Astrocyte (in vitro differentiated cells and primary cell): ENCODE results near the gene PHEX. TPM values are rescaled to one million over a fixed set of nuclear protein-coding genes. Genes with fewer than 3 reads are reported as not detected.

Source experiments
- DNase-seq: peaks from one replicate; pipeline ENCODE4 v3.0.0-alpha.2; 2010; ENCODE audit warnings: low read depth
- FAIRE-seq: peaks from 2 replicates; lab custom pipeline; 2011; peaks lifted over from hg19 to GRCh38; lab: Jason Lieb, UNC
- H2AFZ ChIP-seq: 2 replicates; pipeline ENCODE4 v1.6.0; 2012; ENCODE audit warnings: low read depth, low read length, inconsistent platforms
- H3K27ac ChIP-seq: 2 replicates; pipeline ENCODE4 v1.5.1; 2011; ENCODE audit warnings: low read depth, low read length, inconsistent platforms
- H3K27me3 ChIP-seq: 2 replicates; pipeline ENCODE4 v1.6.0; 2011; ENCODE audit warnings: low read length, inconsistent platforms; ENCODE audit not compliant: insufficient read depth
- H3K36me3 ChIP-seq: 2 replicates; pipeline ENCODE4 v1.5.1; 2011; ENCODE audit warnings: low read length, inconsistent platforms; ENCODE audit not compliant: insufficient read depth
- H3K4me1 ChIP-seq: 2 replicates; pipeline ENCODE4 v1.5.1; 2011; ENCODE audit warnings: low read length, inconsistent platforms; ENCODE audit not compliant: insufficient read depth
- H3K4me2 ChIP-seq: 2 replicates; pipeline ENCODE4 v1.6.0; 2012; ENCODE audit warnings: low read length, inconsistent platforms
- H3K4me3 ChIP-seq: 2 replicates; pipeline ENCODE4 v1.5.1; 2011; ENCODE audit warnings: low read depth, mild to moderate bottlenecking, low read length, inconsistent platforms; ENCODE audit not compliant: insufficient read depth
- H3K79me2 ChIP-seq: 2 replicates; pipeline ENCODE4 v1.6.0; 2012; ENCODE audit warnings: mild to moderate bottlenecking, low read length, inconsistent platforms; ENCODE audit not compliant: insufficient read depth
- H3K9ac ChIP-seq: 2 replicates; pipeline ENCODE4 v1.6.0; 2012; ENCODE audit warnings: mild to moderate bottlenecking, low read length, inconsistent platforms
- H3K9me3 ChIP-seq: 2 replicates; pipeline ENCODE4 v1.5.1; 2012; ENCODE audit warnings: low read depth, mild to moderate bottlenecking, low read length, inconsistent platforms; ENCODE audit not compliant: insufficient read depth
- H4K20me1 ChIP-seq: 2 replicates; pipeline ENCODE4 v1.6.0; 2012; ENCODE audit warnings: low read length, inconsistent platforms; ENCODE audit not compliant: insufficient read depth
- H3K27ac Mint-ChIP-seq: one replicate; pipeline ENCODE4 v1.8.0; 2021; ENCODE audit warnings: mild to moderate bottlenecking, mixed read lengths; ENCODE audit not compliant: unreplicated experiment
- H3K27me3 Mint-ChIP-seq: one replicate; pipeline ENCODE4 v1.8.0; 2021; ENCODE audit warnings: low read depth, mixed read lengths; ENCODE audit not compliant: unreplicated experiment
- H3K36me3 Mint-ChIP-seq: one replicate; pipeline ENCODE4 v1.8.0; 2021; ENCODE audit warnings: low read depth, mixed read lengths; ENCODE audit not compliant: unreplicated experiment
- H3K4me1 Mint-ChIP-seq: one replicate; pipeline ENCODE4 v1.8.0; 2021; ENCODE audit warnings: low read depth, mixed read lengths; ENCODE audit not compliant: unreplicated experiment
- H3K4me3 Mint-ChIP-seq: one replicate; pipeline ENCODE4 v1.8.0; 2021; ENCODE audit warnings: mild to moderate bottlenecking, moderate library complexity, mixed read lengths; ENCODE audit not compliant: unreplicated experiment
- H3K9me3 Mint-ChIP-seq: one replicate; pipeline ENCODE4 v1.8.0; 2021; ENCODE audit warnings: mild to moderate bottlenecking, mixed read lengths; ENCODE audit not compliant: unreplicated experiment
- EZH2 ChIP-seq: IDR thresholded peaks from 2 replicates; pipeline ENCODE4 v1.6.1; 2012; ENCODE audit warnings: mild to moderate bottlenecking, low read length, inconsistent platforms; ENCODE audit not compliant: insufficient read depth
- total RNA-seq: library from RNA; stranded (reverse); gene quantifications from 2 replicates; pipeline ENCODE4 v1.2.1, GENCODE V29; 2021
- TF ChIP-seq, protein P1 (sequence below): IDR thresholded peaks from 2 replicates; pipeline ENCODE4 v1.5.1; 2011; ENCODE audit warnings: low read depth, mild to moderate bottlenecking, inconsistent platforms, low read length, moderate library complexity; ENCODE audit not compliant: insufficient read depth

Gene PHEX
- total RNA-seq, 1 donor from 2014 or later: 0.36 TPM

DNA sequence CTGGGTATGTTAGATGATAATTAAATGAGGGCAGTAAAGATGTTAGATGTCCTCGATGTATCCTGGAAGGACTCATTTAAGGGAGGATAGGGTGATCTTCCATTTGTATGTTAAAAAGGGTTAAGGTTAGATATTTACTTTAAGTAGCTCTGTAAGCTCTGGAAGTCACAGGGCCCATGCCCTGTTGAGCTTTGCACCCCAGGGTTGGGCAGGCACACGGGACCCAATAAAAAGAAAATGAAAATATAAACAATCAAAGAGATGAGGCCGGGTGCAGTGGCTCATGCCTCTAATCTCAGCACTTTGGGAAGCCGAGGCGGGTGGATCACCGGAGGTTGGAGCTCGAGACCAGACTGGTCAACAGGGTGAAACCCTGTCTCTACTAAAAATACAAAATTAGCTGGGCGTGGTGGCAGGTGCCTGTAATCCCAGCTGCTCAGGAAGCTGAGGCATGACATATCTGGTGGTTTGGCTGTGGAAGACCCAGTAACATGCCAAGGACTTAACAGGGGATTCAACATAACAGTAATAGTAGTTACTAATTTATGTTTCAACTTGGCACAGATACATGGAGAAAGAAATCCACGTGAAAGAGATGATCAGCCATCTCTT lies 16.9 kb upstream of the PHEX start:
- no peak overlapping the region for H2AFZ ChIP-seq
- no peaks in the 10 kb centered on the region for H3K79me2 ChIP-seq
- H3K27ac Mint-ChIP-seq: no peak overlapping the region
- DNase-seq (no peak), FAIRE-seq (no peak)
- no peak overlapping the region for H3K4me3 ChIP-seq
- no peaks in the 10 kb centered on the region for H3K27me3 Mint-ChIP-seq
- H3K9me3 Mint-ChIP-seq: no peaks in the 10 kb centered on the region
- no peaks in the 10 kb centered on the region for H3K9me3 ChIP-seq
- H4K20me1 ChIP-seq: no peaks in the 10 kb centered on the region
- H3K27me3 ChIP-seq: no peaks in the 10 kb centered on the region
- H3K36me3 ChIP-seq: no peaks in the 10 kb centered on the region
- no peak overlapping the region for H3K4me2 ChIP-seq
- H3K36me3 Mint-ChIP-seq: no peaks in the 10 kb centered on the region
- H3K9ac ChIP-seq: no peak overlapping the region
- H3K27ac ChIP-seq: no peak overlapping the region
- no peaks in the 10 kb centered on the region for H3K4me1 Mint-ChIP-seq
- H3K4me3 Mint-ChIP-seq: no peak overlapping the region
- H3K4me1 ChIP-seq: no peaks in the 10 kb centered on the region
- no peak for TF ChIP-seq EZH2
- TF ChIP-seq, protein P1, sequence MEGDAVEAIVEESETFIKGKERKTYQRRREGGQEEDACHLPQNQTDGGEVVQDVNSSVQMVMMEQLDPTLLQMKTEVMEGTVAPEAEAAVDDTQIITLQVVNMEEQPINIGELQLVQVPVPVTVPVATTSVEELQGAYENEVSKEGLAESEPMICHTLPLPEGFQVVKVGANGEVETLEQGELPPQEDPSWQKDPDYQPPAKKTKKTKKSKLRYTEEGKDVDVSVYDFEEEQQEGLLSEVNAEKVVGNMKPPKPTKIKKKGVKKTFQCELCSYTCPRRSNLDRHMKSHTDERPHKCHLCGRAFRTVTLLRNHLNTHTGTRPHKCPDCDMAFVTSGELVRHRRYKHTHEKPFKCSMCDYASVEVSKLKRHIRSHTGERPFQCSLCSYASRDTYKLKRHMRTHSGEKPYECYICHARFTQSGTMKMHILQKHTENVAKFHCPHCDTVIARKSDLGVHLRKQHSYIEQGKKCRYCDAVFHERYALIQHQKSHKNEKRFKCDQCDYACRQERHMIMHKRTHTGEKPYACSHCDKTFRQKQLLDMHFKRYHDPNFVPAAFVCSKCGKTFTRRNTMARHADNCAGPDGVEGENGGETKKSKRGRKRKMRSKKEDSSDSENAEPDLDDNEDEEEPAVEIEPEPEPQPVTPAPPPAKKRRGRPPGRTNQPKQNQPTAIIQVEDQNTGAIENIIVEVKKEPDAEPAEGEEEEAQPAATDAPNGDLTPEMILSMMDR: no peak

DNA sequence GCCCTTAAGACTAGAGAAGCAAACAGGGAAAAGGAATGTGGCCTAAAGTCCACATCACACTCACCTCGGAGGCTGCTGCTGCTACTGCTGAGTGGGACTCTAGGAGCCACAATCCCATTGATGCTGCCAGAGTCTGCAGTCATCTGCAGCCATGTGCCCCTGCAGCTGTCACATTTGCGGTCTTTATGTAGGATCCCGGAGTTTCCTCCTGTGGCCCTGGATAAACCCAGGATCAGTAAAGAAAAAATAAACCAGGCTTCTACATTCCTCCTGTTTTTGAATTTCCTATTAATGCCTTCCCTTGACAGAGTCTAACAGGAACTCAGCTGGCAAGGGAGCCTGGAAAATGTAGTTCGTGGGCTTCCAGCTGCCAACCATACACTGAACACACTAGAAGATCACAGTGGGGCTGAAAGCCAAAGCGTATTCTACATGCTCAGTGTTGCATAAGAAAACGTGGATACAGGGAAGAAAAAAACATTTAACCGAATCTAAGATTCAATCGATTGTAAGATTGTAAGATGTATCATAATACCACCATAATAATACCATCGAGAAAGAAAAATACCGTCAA lies 10.3 kb upstream of the PHEX start:
- Histone ChIP-seq H3K4me1 (no peaks in the 10 kb centered on the region), H3K27ac (no peak overlapping the region), H3K4me2 (no peak overlapping the region), H3K4me3 (no peak overlapping the region), H2AFZ (no peak overlapping the region), H3K79me2 (no peaks in the 10 kb centered on the region), H4K20me1 (no peaks in the 10 kb centered on the region), H3K27me3 (no peaks in the 10 kb centered on the region), H3K9me3 (no peaks in the 10 kb centered on the region), H3K36me3 (no peaks in the 10 kb centered on the region), H3K9ac (no peak overlapping the region)
- H3K4me1 Mint-ChIP-seq: no peaks in the 10 kb centered on the region
- TF ChIP-seq, protein P1: no peak
- no peak for TF ChIP-seq EZH2
- no peak overlapping the region for H3K27ac Mint-ChIP-seq
- H3K27me3 Mint-ChIP-seq: no peaks in the 10 kb centered on the region
- no peak for DNase-seq
- no peaks in the 10 kb centered on the region for H3K36me3 Mint-ChIP-seq
- no peaks in the 10 kb centered on the region for H3K9me3 Mint-ChIP-seq
- H3K4me3 Mint-ChIP-seq: no peak overlapping the region
- no peak for FAIRE-seq

DNA sequence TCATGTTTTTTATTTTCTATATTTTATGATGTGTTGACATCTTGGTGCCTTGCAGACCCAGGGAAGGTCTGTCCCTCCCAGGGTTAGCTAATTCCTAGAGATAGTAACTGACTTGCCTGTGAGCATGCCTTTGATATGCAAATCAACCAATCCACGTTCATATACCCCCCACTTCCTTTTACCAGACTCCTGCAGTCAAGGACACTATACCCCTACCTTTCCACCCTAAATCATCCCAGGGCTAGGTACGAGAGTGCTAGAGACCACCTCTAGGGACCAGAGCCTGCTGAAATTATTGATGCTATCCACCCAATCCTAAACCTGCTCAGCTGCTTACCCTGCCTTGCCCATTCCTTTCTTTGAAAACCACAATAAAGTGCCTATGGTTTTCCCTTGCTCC lies 7.5 kb upstream of the PHEX start:
- Histone ChIP-seq H3K27ac (no peak overlapping the region), H3K4me2 (no peak overlapping the region), H3K79me2 (no peaks in the 10 kb centered on the region), H4K20me1 (no peaks in the 10 kb centered on the region), H3K27me3 (no peaks in the 10 kb centered on the region), H3K4me1 (no peaks in the 10 kb centered on the region), H3K36me3 (no peaks in the 10 kb centered on the region), H2AFZ (no peak overlapping the region), H3K9ac (no peak overlapping the region), H3K9me3 (no peaks in the 10 kb centered on the region), H3K4me3 (no peak overlapping the region)
- H3K27me3 Mint-ChIP-seq: no peaks in the 10 kb centered on the region
- no peak for TF ChIP-seq EZH2
- TF ChIP-seq, protein P1: no peak
- no peak overlapping the region for H3K27ac Mint-ChIP-seq
- no peaks in the 10 kb centered on the region for H3K4me1 Mint-ChIP-seq
- no peak overlapping the region for H3K4me3 Mint-ChIP-seq
- DNase-seq (no peak), FAIRE-seq (no peak)
- no peaks in the 10 kb centered on the region for H3K36me3 Mint-ChIP-seq
- no peaks in the 10 kb centered on the region for H3K9me3 Mint-ChIP-seq
